GM03348 (cell line): Measurements from ENCODE around the gene ASTE1.
"Not testable (repeated sequence)": the region's sequence is repeated elsewhere in the genome, so short reads cannot be mapped to it uniquely, and the experiment has no call there.

ENCODE experiments used
- DNase-seq: peaks from one replicate; pipeline ENCODE4 v3.0.0; 2012; ENCODE audit warnings: low spot score

Gene ASTE1

DNA sequence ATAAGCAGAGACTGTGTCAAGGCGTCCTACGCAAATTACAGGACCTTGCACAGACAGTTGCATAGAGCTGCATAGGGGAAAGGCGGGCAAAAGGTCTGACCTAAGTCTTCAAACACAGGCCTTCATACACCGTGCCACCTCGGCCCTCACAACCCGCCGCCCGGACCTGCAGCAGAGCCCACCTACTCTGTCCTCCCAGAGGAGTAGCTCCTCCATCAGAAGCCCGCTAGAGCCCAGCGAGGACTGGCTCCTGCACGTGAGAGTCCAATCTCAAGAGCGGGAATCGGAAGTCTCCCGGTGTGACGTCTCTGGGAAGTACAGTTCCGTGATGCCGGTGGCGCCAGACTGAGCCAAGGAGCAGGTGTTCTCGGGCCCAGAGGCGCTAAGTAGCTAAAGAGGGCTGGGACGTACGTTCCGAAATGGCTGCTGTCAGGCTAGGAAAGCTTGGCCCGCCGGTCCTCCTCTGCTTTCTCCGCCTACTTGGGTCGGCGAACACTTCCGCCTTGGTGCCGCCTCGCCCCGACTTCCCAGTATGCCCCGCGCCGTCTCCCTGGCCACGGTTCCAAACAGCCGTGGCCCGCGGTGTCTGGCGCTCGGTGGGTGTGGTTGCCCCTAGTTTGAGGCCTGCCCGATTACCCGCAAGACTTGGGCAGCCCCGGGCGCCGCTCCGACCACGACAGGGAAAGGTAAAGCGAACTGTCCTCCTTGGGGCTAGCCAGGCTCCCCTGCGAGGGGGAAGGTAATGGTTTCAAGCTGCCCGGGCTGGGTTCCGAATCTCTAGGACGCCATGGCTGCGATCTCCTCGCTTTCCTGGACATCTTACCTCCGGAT is at the start of gene ASTE1, which contains the start of gene NEK11:
ASTE1 (minus strand) TSS at position 505 of the 831 bp plus-strand sequence. CDS start 1,519 bp downstream, outside the sequence.
NEK11 (plus strand) TSS at position 557 of the 831 bp plus-strand sequence. CDS start 2,832 bp downstream, outside the sequence.
- DNase-seq: peak; percentile 95

- DNase-seq: no peak
Measured at GRCh38 chr3:131075632-131076328, 49.2 kb upstream of the ASTE1 start.

DNA sequence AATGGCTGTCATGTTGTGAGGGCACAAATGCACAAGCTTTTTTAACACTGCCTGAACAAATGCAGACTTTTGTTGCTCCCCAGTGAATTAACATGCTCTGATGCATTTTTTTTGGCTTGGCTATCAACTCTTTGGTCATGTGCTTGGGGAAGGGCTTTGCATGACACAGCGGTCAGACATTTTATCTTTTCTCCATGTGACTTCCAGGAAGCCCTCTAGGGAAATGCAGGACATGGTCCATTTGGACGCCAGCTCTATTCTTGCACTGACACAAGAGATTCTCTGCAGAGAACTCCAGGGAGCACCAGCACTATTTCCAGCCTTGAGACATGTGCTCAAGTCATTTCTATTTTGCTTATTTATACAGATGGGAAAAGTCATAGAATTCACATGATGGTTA is 46.2 kb upstream of the ASTE1 start:
- peak; percentile 52 for DNase-seq

DNA sequence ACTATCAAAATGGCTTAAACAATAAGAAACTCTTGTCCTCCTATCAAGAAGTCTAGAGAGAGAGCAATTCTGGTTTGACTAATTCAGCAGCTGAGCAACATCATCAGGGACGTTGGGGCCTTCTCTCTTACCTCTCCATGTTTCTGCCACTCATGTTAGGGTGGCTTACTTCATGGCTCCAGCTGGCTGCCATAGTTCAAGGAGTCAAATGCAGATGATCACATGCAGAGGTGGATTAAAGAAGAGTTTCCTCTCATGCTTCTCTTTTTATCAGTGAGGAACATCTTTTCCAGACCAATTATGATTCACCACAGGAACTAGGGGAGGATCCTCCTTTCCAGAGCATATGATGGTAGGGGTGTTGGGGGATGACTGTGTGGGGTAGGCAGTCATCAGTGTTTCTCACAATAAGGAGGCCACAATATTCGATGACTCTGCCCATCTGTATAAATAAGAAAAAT is 45.5 kb upstream of the ASTE1 start:
- peak; percentile 37 for DNase-seq

DNA sequence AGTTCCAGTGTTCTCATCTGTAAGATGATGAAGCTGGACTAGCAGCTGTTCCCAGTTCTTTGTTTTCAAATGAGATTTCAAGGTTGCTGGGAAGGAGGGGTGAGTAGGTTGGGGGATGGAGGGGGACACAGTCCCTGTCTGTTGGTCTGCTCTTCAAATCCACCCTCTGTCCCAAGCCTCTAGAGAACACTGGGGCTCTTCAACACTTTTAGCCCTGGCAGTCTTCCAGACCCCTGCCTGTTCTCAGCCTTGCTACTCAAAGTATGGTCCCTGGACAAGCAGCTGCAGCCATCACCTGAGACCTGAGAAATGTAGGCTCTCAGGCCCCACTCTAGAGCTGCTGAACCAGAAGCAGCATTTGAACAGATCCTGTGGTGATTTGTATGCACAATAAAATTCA is 41.4 kb upstream of the ASTE1 start:
- DNase-seq: no peak

DNA sequence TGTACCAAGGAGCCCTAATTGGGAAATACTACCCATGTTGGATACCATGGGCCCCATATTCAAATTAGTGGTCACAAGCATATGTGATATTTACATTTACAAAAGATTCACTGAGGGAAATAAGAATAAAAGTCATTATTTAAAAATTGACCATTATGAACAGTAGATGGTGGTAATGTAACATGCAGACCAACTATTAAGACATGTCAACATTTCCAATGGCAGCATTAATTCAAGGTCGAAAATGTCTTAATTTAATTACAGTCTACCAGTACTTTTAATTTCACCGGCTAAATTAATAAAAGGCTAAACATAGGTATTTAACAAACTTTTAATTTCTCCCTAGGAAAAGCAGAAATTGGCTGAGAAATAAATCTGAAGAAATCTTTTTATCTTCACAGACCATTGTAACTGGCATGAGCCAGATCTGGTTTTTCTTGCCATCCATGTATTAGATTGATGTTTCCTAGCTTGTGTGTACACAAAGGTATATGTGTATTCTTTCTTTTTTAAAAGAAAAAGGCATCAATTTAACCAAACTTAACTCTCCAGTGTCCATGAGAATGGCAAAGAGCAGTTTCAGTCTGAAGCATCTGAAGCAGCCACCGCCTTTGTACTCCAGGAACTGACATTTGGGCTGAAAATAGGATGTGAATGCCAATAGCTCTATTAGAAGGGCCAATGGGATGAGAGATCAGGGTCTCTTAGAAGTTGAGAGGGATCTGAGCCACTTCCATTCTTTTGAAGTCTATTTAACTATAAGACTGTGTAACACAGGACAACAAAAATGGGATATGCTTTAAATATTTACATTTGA is 26.6 kb upstream of the ASTE1 start:
- DNase-seq: peak; percentile 16

GRCh38 chr3:131050001-131050400 is 23.4 kb upstream of the ASTE1 start:
- no peak for DNase-seq

DNA sequence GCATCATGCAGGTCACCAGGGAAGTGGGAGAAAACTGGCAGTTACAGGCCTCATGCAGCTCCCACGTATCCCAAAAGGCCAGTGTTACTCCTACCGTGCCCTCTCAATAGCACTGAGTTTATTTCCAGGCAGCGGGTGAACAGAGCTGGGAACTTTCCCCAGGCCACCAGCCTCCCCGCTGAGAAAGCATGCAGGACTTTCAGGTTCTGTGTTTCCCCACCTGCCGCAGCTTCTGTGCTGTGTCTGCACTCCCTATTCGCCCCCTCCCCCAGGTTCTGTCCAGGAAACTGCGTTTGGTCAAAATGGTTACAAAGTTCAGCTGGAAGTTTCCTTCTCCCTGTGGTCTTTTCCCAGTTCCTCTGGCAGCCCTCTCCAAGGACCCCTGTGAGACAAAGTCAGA is 21.4 kb upstream of the ASTE1 start:
- no peak for DNase-seq

GRCh38 chr3:131047582-131047981 is 21.0 kb upstream of the ASTE1 start:
- no peak for DNase-seq

- DNase-seq: not testable (repeated sequence)
Measured at GRCh38 chr3:131042271-131042985, 15.8 kb upstream of the ASTE1 start.

DNA sequence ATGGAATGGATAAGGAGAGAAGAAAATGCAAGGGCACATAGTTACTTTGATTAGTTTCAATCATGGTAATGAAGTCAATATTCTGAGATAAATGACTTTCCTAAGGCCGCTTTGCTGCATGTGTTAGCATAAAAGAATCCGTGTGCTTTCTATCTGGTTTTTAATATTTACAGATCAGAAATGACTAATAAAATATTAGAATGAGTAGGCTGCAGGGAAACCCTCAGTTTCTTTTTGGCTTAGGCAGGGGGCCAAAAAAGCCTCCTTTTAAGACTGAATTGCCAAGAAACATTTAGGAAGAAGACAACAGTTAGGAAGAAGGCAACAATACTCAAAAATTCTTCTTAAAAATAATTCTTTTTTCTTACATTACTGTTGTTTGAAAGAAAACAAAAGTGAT is 11.7 kb upstream of the ASTE1 start:
- no peak for DNase-seq

DNA sequence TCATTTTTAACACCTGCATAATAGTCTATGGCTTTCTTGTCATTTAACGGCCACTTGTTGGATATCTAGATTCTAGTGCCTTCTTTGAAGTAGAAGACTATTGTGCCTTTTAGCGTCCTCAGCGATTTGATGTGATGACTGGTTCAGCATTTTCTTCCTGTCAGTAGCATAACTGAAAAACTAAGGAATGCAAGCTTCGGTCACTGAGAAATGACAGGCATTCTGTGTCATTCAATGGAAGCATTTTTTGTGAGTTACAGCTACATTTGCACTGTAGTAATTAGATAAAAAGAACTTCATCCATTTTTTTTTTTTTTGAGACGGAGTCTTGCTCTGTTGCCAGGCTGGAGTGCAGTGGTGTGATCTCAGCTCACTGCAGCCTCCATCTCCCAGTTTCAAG is 10.4 kb upstream of the ASTE1 start:
- no peak for DNase-seq

GRCh38 chr3:131036200-131036816 is 9.7 kb upstream of the ASTE1 start:
- peak; percentile 60 for DNase-seq

DNA sequence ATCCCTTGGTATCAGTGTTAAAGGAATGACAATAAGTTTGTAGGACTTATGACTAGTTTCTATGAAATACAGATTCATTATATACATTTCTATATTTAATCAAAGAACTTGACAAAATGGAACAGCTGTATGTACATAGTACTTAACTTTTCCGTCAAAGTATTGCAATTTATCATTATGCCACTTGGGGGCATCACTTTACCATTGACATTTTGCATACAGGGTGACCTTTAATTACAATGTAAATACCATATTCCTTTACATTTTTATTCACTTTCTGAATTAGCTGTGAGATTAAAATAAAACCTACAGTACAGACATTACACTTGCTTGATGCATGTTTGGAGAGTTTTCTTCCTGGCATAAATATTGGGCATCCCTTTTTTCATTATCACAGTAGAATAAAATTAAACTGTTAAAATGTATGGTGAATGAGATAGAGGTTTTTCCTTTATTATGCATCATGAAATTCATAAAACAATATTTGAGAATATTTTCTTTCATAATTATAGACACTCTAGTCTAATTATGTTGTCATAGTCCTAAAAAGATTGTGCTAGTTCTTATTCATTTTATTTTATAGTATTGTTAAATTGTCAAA is 7.0 kb upstream of the ASTE1 start:
- DNase-seq: peak; percentile 42

DNA sequence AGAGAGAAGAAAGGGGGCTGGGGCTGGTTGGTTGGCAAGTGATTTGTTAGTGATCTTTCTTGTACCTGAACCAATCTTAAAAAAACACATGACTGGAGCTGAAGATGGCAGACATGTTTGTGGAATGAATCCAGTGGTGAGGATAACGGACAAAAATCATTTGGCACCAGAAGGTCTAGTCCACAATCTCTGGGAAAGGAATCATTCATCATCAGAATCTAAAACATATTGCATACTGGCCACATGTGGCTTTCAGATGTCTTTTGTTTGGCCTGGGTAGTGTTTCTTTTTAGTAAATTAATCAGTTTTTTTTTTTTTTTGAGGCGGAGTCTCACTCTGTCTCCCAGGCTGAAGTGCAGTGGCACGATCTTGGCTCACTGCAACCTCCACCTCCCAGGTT is 5.0 kb upstream of the ASTE1 start:
- DNase-seq: peak; percentile 35

- no peak for DNase-seq
Measured at GRCh38 chr3:131028844-131029243, 2.2 kb upstream of the ASTE1 start.

- DNase-seq: no peak
Measured at GRCh38 chr3:131025539-131025938, 1.1 kb downstream of the ASTE1 start.

- DNase-seq: no peak
Measured at GRCh38 chr3:131020122-131020693, 6.4 kb downstream of the ASTE1 start.

DNA sequence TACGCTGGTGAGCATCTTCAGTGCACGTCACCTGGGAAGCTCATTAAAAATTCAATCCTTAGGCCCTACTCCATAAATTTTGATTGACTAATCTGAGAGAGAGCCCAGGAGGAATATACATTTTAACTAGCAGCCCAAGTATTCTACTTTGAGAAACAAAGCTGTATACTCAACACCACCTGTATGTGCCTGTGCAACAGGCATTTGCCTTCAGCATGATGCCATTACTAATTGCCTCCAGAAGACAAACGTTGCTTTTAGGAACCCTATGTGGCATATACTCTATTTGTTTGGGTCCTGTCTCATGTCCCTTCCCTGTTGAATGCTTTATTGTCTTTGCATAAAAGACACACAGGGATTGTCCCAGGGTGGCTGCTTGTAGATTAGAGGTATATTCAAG is 7.7 kb downstream of the ASTE1 start:
- DNase-seq: no peak

GRCh38 chr3:131009698-131010097 is 16.9 kb downstream of the ASTE1 start:
- DNase-seq: no peak
